Measurements from ENCODE around the gene DEFB114. TPM values are rescaled to one million over a fixed set of nuclear protein-coding genes. Genes with fewer than 3 reads are reported as not detected.

Gene DEFB114
- total RNA-seq, result not detected

- Histone ChIP-seq H3K4me1 (no peaks in the 10 kb centered on the region), H3K36me3 (no peaks in the 10 kb centered on the region), H3K27ac (no peak within 1 kb of the TSS), H3K4me3 (no peak within 1 kb of the TSS), H3K9me3 (no peaks in the 10 kb centered on the region), H3K27me3 (no peaks in the 10 kb centered on the region)
- TF ChIP-seq POLR2A (IDR thresholded peaks at IDR 0.05) (no peak), POLR2AphosphoS5 (IDR thresholded peaks at IDR 0.05) (no peak), EP300 (IDR thresholded peaks at IDR 0.05) (no peak), CTCF (IDR thresholded peaks at IDR 0.05) (no peak)
- ATAC-seq, result no peak
- WGBS, 2 donors (ENCODE audit: low coverage in 1 of 2), result 73 to 91% methylated on average over 2 of the region's 2 CpGs
Measured at GRCh38 chr6:49964064-49964463, at the start of gene DEFB114. Gene DEFB114, minus strand, starts transcription at chr6:49964164. Its CDS starts 59 bp downstream, at chr6:49964105.

- 69 to 94% methylated on average over 3 of the region's 3 CpGs for WGBS, 2 donors (ENCODE audit: low coverage in 1 of 2)
- no peaks in the 10 kb centered on the region for H3K27me3 ChIP-seq
- TF ChIP-seq CTCF (IDR thresholded peaks at IDR 0.05), result no peak
- no peak for TF ChIP-seq EP300 (IDR thresholded peaks at IDR 0.05)
- TF ChIP-seq POLR2A (IDR thresholded peaks at IDR 0.05), result no peak
- no peak for TF ChIP-seq POLR2AphosphoS5 (IDR thresholded peaks at IDR 0.05)
Measured at GRCh38 chr6:50007819-50008218, 43.9 kb upstream of the DEFB114 start.

GRCh38 chr6:50003139-50003538, 39.2 kb upstream of the DEFB114 start:
- no peaks in the 10 kb centered on the region for H3K4me1 ChIP-seq
- no peaks in the 10 kb centered on the region for H3K27me3 ChIP-seq
- H3K27ac ChIP-seq, result no peak overlapping the region
- no peak overlapping the region for H3K4me3 ChIP-seq
- no peak for ATAC-seq
- TF ChIP-seq EP300 (IDR thresholded peaks at IDR 0.05) (no peak), POLR2AphosphoS5 (IDR thresholded peaks at IDR 0.05) (no peak), POLR2A (IDR thresholded peaks at IDR 0.05) (no peak), CTCF (IDR thresholded peaks at IDR 0.05) (no peak)
- WGBS, 2 donors (ENCODE audit: low coverage in 1 of 2), result 24 to 44% methylated on average over 3 of the region's 3 CpGs
- H3K9me3 ChIP-seq, result no peaks in the 10 kb centered on the region
- no peaks in the 10 kb centered on the region for H3K36me3 ChIP-seq

More at GRCh38 chr6:50007819-50008218, 43.9 kb upstream of the DEFB114 start:
- Histone ChIP-seq H3K36me3 (no peaks in the 10 kb centered on the region), H3K4me1 (no peaks in the 10 kb centered on the region), H3K9me3 (no peaks in the 10 kb centered on the region), H3K4me3 (no peak overlapping the region), H3K27ac (no peak overlapping the region)
- no peak for ATAC-seq

- no peak for TF ChIP-seq CTCF (IDR thresholded peaks at IDR 0.05)
- TF ChIP-seq POLR2AphosphoS5 (IDR thresholded peaks at IDR 0.05), result no peak
- no peak for TF ChIP-seq EP300 (IDR thresholded peaks at IDR 0.05)
- no peak for TF ChIP-seq POLR2A (IDR thresholded peaks at IDR 0.05)
- no peak for ATAC-seq
- H3K9me3 ChIP-seq, result no peaks in the 10 kb centered on the region
- H3K27me3 ChIP-seq, result no peaks in the 10 kb centered on the region
- no peaks in the 10 kb centered on the region for H3K4me1 ChIP-seq
- H3K4me3 ChIP-seq, result no peak overlapping the region
- no peak overlapping the region for H3K27ac ChIP-seq
- no peaks in the 10 kb centered on the region for H3K36me3 ChIP-seq
Measured at GRCh38 chr6:49995278-49995677, 31.3 kb upstream of the DEFB114 start.

- no peaks in the 10 kb centered on the region for H3K27me3 ChIP-seq
- WGBS, 2 donors (ENCODE audit: low coverage in 1 of 2), result 79% methylated on average over 2 of the region's 2 CpGs; no CpG with 5 or more reads in 1 of the 2 donors
- H3K4me1 ChIP-seq, result no peaks in the 10 kb centered on the region
- TF ChIP-seq POLR2AphosphoS5 (IDR thresholded peaks at IDR 0.05), result no peak
- no peak for TF ChIP-seq EP300 (IDR thresholded peaks at IDR 0.05)
- no peak for TF ChIP-seq POLR2A (IDR thresholded peaks at IDR 0.05)
- TF ChIP-seq CTCF (IDR thresholded peaks at IDR 0.05), result no peak
- no peak for ATAC-seq
- H3K27ac ChIP-seq, result no peak overlapping the region
- H3K36me3 ChIP-seq, result no peaks in the 10 kb centered on the region
- no peaks in the 10 kb centered on the region for H3K9me3 ChIP-seq
- no peak overlapping the region for H3K4me3 ChIP-seq
Measured at GRCh38 chr6:49988900-49989299, 24.9 kb upstream of the DEFB114 start.

All from gastroesophageal sphincter (tissue), 4 donors.